Sigmoid colon (tissue), 7 donors: ENCODE results near the gene AP5B1. TPM values are rescaled to one million over a fixed set of nuclear protein-coding genes. Genes with fewer than 3 reads are reported as not detected.

Experiments
- DNase-seq: peaks from one replicate; pipeline ENCODE4 v3.0.0-alpha.2; 2019
- H3K27ac ChIP-seq, 4 donors: fragments of 200-600 bp; sonication (generic); one replicate each; pipeline ENCODE4 v1.5.1; 2016 to 2019; ENCODE audit warnings: mild to moderate bottlenecking in 1 of 4
- H3K27me3 ChIP-seq, 3 donors: fragments of 200-600 bp; sonication (generic); one replicate each; pipeline ENCODE4 v1.5.1; 2019; ENCODE audit warnings: mild to moderate bottlenecking in 1 of 3
- H3K36me3 ChIP-seq, 4 donors: fragments of 200-600 bp; sonication (generic); one replicate each; pipeline ENCODE4 v1.5.1; 2016 to 2019
- H3K4me1 ChIP-seq, 4 donors: fragments of 200-600 bp; sonication (generic); one replicate each; pipeline ENCODE4 v1.5.1; 2017 to 2019
- H3K4me3 ChIP-seq, 4 donors: fragments of 200-600 bp; sonication (generic); one replicate each; pipeline ENCODE4 v1.5.1; 2017 to 2019; ENCODE audit warnings: mild to moderate bottlenecking in 2 of 4, moderate library complexity in 1 of 4
- H3K9me3 ChIP-seq, 4 donors: fragments of 200-600 bp in 3 of 4; sonication (generic) in 3 of 4; one replicate each; pipeline versions ENCODE4 v1.5.1 to v1.6.1; 2013 to 2019
- EP300 ChIP-seq, 4 donors: sonication (generic); formaldehyde crosslinking; IDR thresholded peaks; one replicate each; pipeline ENCODE4 v1.6.1; 2017; ENCODE audit warnings: antibody characterized with exemption in 4 of 4
- POLR2A ChIP-seq, 2 donors: fragments of 450-650 bp; IDR thresholded peaks; one replicate each; pipeline ENCODE4 v1.6.1; 2016; ENCODE audit warnings: antibody characterized with exemption in 2 of 2, mild to moderate bottlenecking in 2 of 2, moderate library complexity in 2 of 2
- POLR2AphosphoS5 ChIP-seq, 4 donors: sonication (generic); formaldehyde crosslinking; IDR thresholded peaks; one replicate each; pipeline ENCODE4 v1.6.1; 2017; ENCODE audit warnings: antibody characterized with exemption in 4 of 4
- WGBS, 2 donors: extraction: QIAGEN DNeasy Blood & Tissue Kit; methylation state at CpG; one replicate each; pipeline ENCODE4 v1.1.7; 2013; 5-methylcytosine and 5-hydroxymethylcytosine counted together
- intact Hi-C: fragments of 100-400 bp; cut with DNase I; formaldehyde crosslinking; loops from one replicate; pipeline ENCODE4 v1.15.1; 2023
- polyA plus RNA-seq, 3 donors: library from polyadenylated mRNA; stranded (reverse); fragments of 200-250 nt; gene quantifications; one replicate each; pipeline ENCODE4 v1.2.3, GENCODE V29; 2013
- total RNA-seq, 4 donors: library from RNA; depleted of rRNA; stranded (reverse); fragments of >200 nt; gene quantifications; one replicate each; pipeline ENCODE4 v1.1.0, GENCODE V29; 2016
- TF ChIP-seq, protein P1 (sequence below), 4 experiments: fragments of 450-650 bp in 3 of 4; fragments of 200-600 bp in 1 of 4; IDR thresholded peaks; one replicate each; pipeline ENCODE4 v1.5.1; 2016 to 2019; ENCODE audit warnings: antibody characterized with exemption in 4 of 4, mild to moderate bottlenecking in 3 of 4, moderate library complexity in 2 of 4
- donor health status: healthy with polysubstance abuse.
- donor health status: Bipolar disorder and iron deficiency.
- donor health status: healthy.

The AP5B1 gene
- total and polyA plus RNA-seq, 7 donors: 6.6 to 14.6 (median 9.0) TPM

DNA sequence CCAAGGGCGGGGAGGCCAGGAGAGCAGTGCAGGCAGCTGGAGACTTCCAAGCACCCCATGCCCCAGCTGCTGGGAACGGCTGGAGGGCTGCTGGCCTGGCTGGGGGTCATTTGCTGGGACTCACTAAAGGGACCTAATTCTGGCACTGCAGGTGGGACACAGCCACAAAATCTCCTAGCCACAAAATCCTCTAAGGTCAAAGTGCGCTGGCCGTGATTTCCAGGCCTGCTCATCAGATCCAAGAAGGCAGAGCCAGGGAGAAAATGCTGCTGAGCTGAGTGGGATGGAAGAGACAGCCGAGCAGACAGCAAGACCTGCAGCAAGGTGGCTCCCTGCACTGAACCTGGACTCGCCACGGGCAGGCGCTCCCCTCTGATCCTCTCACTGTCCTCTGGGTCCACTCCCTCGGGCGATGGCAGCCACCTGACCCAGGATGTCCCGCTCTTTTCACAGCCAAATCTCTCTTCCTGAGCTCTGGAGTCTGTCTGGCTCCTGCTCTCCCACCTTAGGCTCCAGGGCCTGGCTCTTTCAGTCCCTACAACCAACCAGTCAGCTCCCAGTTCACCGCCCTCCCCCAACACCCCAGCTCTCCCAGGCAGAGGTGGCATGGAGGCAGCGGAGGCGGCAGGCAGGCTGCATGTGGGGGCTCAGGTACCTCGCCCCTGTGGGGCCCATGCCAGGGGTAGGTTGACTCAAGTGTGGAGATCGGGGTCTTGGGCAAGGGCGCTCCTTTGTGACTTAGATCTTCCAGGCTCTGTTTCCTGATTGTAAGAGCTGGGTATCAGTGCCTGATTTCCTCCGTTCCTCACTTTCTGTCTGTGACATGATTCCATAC is 20.6 kb upstream of the AP5B1 start:
- TF ChIP-seq POLR2A (IDR thresholded peaks at IDR 0.05) (no peak), EP300 (IDR thresholded peaks at IDR 0.05) (no peak), POLR2AphosphoS5 (IDR thresholded peaks at IDR 0.05) (no peak)
- TF ChIP-seq, protein P1, sequence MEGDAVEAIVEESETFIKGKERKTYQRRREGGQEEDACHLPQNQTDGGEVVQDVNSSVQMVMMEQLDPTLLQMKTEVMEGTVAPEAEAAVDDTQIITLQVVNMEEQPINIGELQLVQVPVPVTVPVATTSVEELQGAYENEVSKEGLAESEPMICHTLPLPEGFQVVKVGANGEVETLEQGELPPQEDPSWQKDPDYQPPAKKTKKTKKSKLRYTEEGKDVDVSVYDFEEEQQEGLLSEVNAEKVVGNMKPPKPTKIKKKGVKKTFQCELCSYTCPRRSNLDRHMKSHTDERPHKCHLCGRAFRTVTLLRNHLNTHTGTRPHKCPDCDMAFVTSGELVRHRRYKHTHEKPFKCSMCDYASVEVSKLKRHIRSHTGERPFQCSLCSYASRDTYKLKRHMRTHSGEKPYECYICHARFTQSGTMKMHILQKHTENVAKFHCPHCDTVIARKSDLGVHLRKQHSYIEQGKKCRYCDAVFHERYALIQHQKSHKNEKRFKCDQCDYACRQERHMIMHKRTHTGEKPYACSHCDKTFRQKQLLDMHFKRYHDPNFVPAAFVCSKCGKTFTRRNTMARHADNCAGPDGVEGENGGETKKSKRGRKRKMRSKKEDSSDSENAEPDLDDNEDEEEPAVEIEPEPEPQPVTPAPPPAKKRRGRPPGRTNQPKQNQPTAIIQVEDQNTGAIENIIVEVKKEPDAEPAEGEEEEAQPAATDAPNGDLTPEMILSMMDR (IDR thresholded peaks at IDR 0.05): no peak
- no peaks in the 10 kb centered on the region for H3K4me1 ChIP-seq
- intact Hi-C loops: no loop called here
- H3K9me3 ChIP-seq: no peaks in the 10 kb centered on the region
- H3K36me3 ChIP-seq: no peaks in the 10 kb centered on the region
- no peak for DNase-seq
- WGBS, 2 donors: 71 to 84% methylated on average over 18 of the region's 18 CpGs
- H3K4me3 ChIP-seq: no peak overlapping the region
- peaks cover 24 to 89% (median 63%) of the 10 kb centered on the region in 3 donors for H3K27me3 ChIP-seq
- no peak overlapping the region for H3K27ac ChIP-seq

GRCh38 chr11:65798882-65799281 is 18.1 kb upstream of the AP5B1 start:
- no peak overlapping the region for H3K27ac ChIP-seq
- TF ChIP-seq POLR2AphosphoS5 (IDR thresholded peaks at IDR 0.05) (no peak), POLR2A (IDR thresholded peaks at IDR 0.05) (no peak), EP300 (IDR thresholded peaks at IDR 0.05) (no peak)
- TF ChIP-seq, protein P1 (IDR thresholded peaks at IDR 0.05): no peak
- no peak for DNase-seq
- peaks cover 16 to 68% (median 53%) of the 10 kb centered on the region in 3 donors for H3K27me3 ChIP-seq
- H3K4me1 ChIP-seq: no peaks in the 10 kb centered on the region
- H3K36me3 ChIP-seq: no peaks in the 10 kb centered on the region
- 94 to 95% methylated on average over 8 of the region's 8 CpGs for WGBS, 2 donors
- no peaks in the 10 kb centered on the region for H3K9me3 ChIP-seq
- no peak overlapping the region for H3K4me3 ChIP-seq
- intact Hi-C loops: no loop called here

DNA sequence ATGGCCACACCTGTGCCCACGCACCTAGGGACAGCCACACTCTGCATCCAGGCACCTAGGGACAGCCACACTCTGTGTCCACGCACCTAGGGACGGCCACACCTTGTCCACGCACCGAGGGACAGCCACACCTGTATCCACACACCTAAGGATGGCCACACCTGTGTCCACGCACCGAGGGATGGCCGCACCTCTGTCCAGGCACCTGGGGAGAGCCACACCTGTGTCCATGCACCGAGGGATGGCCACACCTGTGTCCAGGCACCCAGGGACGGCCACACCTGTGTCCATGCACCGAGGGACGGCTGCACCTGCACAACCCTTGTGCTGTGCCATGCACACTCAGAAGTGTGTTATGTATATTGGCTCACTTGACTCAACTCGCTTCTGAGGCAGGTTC is 16.9 kb upstream of the AP5B1 start:
- Histone ChIP-seq H3K4me3 (no peak overlapping the region), H3K9me3 (no peaks in the 10 kb centered on the region), H3K27me3 (peaks cover 5 to 57% (median 44%) of the 10 kb centered on the region in 3 donors), H3K36me3 (no peaks in the 10 kb centered on the region), H3K27ac (no peak overlapping the region), H3K4me1 (no peaks in the 10 kb centered on the region)
- DNase-seq: no peak
- intact Hi-C loops: no loop called here
- TF ChIP-seq EP300 (IDR thresholded peaks at IDR 0.05): no peak
- 34 to 77% methylated on average over 13 of the region's 13 CpGs for WGBS, 2 donors

- TF ChIP-seq POLR2AphosphoS5 (IDR thresholded peaks at IDR 0.05) (no peak), POLR2A (IDR thresholded peaks at IDR 0.05) (no peak), EP300 (IDR thresholded peaks at IDR 0.05) (no peak)
- TF ChIP-seq, protein P1 (IDR thresholded peaks at IDR 0.05): no peak
- H3K27me3 ChIP-seq: peaks cover 0 to 49% (median 39%) of the 10 kb centered on the region in 3 donors
- H3K9me3 ChIP-seq: no peaks in the 10 kb centered on the region
- H3K27ac ChIP-seq: no peak overlapping the region
- DNase-seq: no peak
- intact Hi-C loops: no loop called here
- H3K4me3 ChIP-seq: no peak overlapping the region
- H3K36me3 ChIP-seq: no peaks in the 10 kb centered on the region
- 71 to 74% methylated on average over 15 of the region's 15 CpGs for WGBS, 2 donors
- H3K4me1 ChIP-seq: no peaks in the 10 kb centered on the region
These were observed 16.2 kb upstream of the AP5B1 start for GRCh38 chr11:65796726-65797601.
